Mesothelial cell of epicardium (in vitro differentiated cells): ENCODE results near the gene TLL2. TPM values are rescaled to one million over a fixed set of nuclear protein-coding genes. Genes with fewer than 3 reads are reported as not detected.

Experiments used
- DNase-seq, 2 experiments: peaks; one replicate each; pipeline ENCODE4 v3.0.0; 2021; ENCODE audit warnings: low spot score in 2 of 2; ENCODE audit not compliant: unreplicated experiment in 2 of 2
- H3K27ac Mint-ChIP-seq: 2 replicates; pipeline ENCODE4 v1.8.0; 2021; ENCODE audit warnings: mixed read lengths
- H3K27me3 Mint-ChIP-seq: 2 replicates; pipeline ENCODE4 v1.8.0; 2021; ENCODE audit warnings: low read depth, mixed read lengths
- H3K36me3 Mint-ChIP-seq: 2 replicates; pipeline ENCODE4 v1.8.0; 2021; ENCODE audit warnings: mixed read lengths
- H3K4me1 Mint-ChIP-seq: 2 replicates; pipeline ENCODE4 v1.8.0; 2021; ENCODE audit warnings: mixed read lengths
- H3K4me3 Mint-ChIP-seq: 2 replicates; pipeline ENCODE4 v1.8.0; 2021; ENCODE audit warnings: mild to moderate bottlenecking, moderate library complexity, mixed read lengths
- H3K9me3 Mint-ChIP-seq: 2 replicates; pipeline ENCODE4 v1.8.0; 2021; ENCODE audit warnings: mixed read lengths
- total RNA-seq: library from RNA; stranded (reverse); gene quantifications from 3 replicates; pipeline ENCODE4 v1.2.1, GENCODE V29; 2021
- TF ChIP-seq, protein P1 (sequence below): fragments of 200-600 bp; sonication (generic); IDR thresholded peaks from one replicate; pipeline ENCODE4 v1.5.0; 2021; ENCODE audit warnings: antibody characterized with exemption; ENCODE audit not compliant: unreplicated experiment

The TLL2 gene
- total RNA-seq, 1 donor from 2014 or later: 1.4 TPM

DNA sequence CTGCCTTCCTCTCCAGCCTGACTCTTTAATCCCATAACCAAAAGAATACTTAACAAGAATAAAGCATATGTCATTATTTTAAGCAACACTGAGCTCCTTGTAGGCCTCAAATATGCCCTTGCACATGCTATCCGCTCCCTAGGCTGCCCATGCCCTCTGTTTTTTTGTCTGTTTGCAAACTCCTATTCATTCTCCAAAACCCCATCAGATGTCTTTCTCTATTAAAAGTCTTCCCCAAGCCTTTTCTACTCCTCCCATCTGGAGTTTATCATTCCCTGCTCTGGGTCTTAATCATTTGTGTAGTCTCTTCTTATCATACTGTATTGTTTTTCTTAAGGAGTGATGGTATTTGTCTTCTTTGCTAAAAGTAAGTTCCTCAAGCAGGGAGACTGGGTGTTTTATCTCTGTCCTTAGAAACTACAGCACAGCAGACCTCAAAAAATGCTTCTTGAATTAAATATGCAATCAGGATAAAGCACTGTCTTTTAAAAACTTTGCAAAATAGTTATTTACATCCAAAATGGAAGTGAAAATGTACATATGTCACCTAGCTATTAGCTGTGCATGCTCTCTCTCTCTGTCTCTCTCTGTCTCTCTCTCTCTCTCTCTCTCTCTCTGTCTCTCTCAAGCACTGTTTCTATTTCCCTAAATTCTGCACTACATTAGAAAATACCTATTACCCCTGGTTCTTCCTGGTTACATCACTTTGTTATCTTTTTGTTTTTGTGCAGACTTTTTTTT, 98.4 kb downstream of the TLL2 start:
- H3K9me3 Mint-ChIP-seq: no peaks in the 10 kb centered on the region
- peaks cover 25% of the 10 kb centered on the region for H3K27me3 Mint-ChIP-seq
- H3K27ac Mint-ChIP-seq: no peak overlapping the region
- DNase-seq: no peak
- no peaks in the 10 kb centered on the region for H3K36me3 Mint-ChIP-seq
- H3K4me3 Mint-ChIP-seq: no peak overlapping the region
- H3K4me1 Mint-ChIP-seq: peaks cover 10% of the 10 kb centered on the region
- TF ChIP-seq, protein P1, sequence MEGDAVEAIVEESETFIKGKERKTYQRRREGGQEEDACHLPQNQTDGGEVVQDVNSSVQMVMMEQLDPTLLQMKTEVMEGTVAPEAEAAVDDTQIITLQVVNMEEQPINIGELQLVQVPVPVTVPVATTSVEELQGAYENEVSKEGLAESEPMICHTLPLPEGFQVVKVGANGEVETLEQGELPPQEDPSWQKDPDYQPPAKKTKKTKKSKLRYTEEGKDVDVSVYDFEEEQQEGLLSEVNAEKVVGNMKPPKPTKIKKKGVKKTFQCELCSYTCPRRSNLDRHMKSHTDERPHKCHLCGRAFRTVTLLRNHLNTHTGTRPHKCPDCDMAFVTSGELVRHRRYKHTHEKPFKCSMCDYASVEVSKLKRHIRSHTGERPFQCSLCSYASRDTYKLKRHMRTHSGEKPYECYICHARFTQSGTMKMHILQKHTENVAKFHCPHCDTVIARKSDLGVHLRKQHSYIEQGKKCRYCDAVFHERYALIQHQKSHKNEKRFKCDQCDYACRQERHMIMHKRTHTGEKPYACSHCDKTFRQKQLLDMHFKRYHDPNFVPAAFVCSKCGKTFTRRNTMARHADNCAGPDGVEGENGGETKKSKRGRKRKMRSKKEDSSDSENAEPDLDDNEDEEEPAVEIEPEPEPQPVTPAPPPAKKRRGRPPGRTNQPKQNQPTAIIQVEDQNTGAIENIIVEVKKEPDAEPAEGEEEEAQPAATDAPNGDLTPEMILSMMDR: no peak

DNA sequence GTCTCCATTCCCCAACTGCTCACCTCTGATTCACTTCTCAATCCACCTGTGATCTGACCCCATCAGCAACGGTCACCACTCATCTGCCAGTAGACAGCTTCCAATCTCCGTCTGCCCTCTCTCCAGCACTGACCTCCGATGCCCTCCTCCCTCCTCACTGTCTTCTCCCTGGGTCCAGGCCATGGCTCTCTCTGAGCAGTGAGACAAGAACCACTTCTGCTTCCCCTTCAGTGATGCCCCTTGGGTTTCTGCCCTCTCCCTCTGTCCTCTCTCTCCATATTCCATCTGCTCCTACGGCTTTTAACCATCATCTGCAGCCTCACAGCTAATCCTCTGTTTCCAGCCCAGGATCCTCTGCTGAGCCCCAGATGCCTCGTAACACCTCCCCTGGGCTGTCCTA, 99.4 kb downstream of the TLL2 start:
- TF ChIP-seq, protein P1: no peak
- H3K36me3 Mint-ChIP-seq: no peaks in the 10 kb centered on the region
- H3K27me3 Mint-ChIP-seq: peaks cover 33% of the 10 kb centered on the region
- H3K4me1 Mint-ChIP-seq: peaks cover 4% of the 10 kb centered on the region
- no peak overlapping the region for H3K4me3 Mint-ChIP-seq
- H3K9me3 Mint-ChIP-seq: no peaks in the 10 kb centered on the region
- DNase-seq: no peak
- H3K27ac Mint-ChIP-seq: no peak overlapping the region

DNA sequence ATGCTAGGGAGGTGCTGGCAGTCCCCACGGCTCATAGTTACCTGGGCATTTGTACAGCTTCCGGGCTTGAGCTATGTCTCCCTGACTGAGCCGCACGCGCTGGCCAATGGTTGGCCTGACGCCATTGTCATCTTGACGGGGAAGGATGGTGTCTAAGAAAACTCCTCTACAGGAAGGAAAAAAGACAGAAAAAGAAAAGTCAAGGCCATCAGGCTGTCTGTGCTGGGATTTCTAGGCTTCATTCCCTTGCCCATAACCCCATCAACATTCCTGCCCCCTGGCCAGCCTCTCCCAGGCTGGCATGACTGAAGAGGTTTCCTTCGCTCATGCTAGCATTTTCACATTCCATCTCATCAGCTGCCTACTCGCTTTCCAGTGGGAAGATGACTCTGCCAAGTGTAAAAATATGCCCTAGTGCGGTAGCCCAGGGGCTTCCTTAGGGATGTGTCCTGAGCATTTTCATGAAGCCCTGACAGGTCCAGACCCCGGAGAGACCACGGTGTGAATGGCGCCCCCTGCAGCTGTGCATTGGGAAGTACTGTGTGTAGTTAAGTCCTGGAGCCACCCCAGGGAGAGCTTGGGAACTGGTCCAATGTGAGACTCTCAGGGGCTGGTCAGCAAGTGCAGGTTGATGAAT, 100.5 kb downstream of the TLL2 start:
- Mint-ChIP-seq H3K27me3 (peaks cover 40% of the 10 kb centered on the region), H3K27ac (no peak overlapping the region), H3K9me3 (no peaks in the 10 kb centered on the region), H3K4me3 (no peak overlapping the region), H3K4me1 (peaks cover 2% of the 10 kb centered on the region), H3K36me3 (no peaks in the 10 kb centered on the region)
- TF ChIP-seq, protein P1: no peak
- DNase-seq: no peak

DNA sequence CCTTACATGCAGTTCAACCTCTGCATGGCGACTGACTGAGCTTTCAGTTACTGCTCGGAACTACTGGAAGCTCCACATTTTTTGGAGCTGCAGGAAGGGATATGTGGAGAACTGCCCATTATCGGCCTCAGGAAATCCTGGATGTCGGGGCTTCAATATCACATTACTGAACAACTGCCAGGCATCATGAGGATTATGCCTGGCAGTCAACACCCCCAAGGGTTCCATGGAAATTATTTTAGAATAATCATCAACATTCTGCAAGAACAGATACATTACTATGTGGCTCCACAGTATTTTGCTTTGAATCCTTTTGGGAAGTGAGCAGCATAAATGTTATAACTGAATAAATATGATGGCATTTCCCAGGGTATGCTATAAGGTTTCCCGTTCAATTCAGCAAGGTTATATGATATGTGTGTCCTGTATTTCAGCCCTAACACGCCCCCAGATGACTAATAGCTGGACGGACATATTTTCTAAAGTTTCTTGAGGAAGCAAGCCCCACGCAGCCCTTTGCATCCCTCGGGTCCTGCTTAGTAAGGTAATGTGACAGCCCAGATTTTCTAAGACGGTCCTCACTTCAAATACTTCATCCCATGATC, 101.9 kb downstream of the TLL2 start:
- Mint-ChIP-seq H3K36me3 (no peaks in the 10 kb centered on the region), H3K27me3 (peaks cover 55% of the 10 kb centered on the region), H3K27ac (no peak overlapping the region), H3K4me1 (peaks cover 2% of the 10 kb centered on the region), H3K4me3 (no peak overlapping the region), H3K9me3 (no peaks in the 10 kb centered on the region)
- TF ChIP-seq, protein P1: no peak
- no peak for DNase-seq

DNA sequence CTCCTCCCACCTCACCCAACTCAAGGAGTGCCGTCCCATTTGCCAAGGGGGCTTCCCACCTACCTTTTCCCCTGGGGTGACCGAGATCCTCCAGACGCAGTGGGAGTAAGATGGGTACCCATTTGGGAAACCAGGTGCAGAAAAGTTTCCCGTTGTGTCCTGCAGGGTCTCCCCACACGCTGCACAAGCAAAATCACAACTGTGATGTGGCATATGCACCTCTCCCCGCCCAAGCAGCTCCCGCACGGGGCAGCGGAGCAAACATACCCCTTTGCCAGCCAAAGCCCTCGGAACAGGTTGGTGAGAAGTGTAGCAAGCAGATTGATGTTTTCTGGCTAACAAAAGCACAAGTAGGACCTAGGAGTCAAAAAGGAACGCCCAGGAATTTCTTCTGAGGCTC, 103.4 kb downstream of the TLL2 start:
- Mint-ChIP-seq H3K27me3 (peaks cover 67% of the 10 kb centered on the region), H3K9me3 (no peaks in the 10 kb centered on the region), H3K4me1 (peaks cover 4% of the 10 kb centered on the region), H3K36me3 (no peaks in the 10 kb centered on the region), H3K27ac (no peak overlapping the region), H3K4me3 (no peak overlapping the region)
- TF ChIP-seq, protein P1: no peak
- no peak for DNase-seq
